SJCRH30 (cell line): ENCODE data around the gene SYCP2. TPM values are rescaled to one million over a fixed set of nuclear protein-coding genes. Genes with fewer than 3 reads are reported as not detected.

Experiments used
- DNase-seq, 2 experiments: peaks; one replicate each; pipeline ENCODE4 v3.0.0-alpha.2; 2015 to 2020
- H3K27ac ChIP-seq: fragments of 250-450 bp; sonication (Bioruptor Pico); 2 replicates; pipeline ENCODE4 v1.5.1; 2020; ENCODE audit warnings: mild to moderate bottlenecking, moderate library complexity
- H3K27me3 ChIP-seq: fragments of 250-450 bp; sonication (Bioruptor Pico); 2 replicates; pipeline ENCODE4 v1.5.1; 2020; ENCODE audit warnings: mild to moderate bottlenecking, moderate library complexity
- H3K36me3 ChIP-seq: fragments of 250-450 bp; sonication (Bioruptor Pico); 2 replicates; pipeline ENCODE4 v1.5.1; 2020; ENCODE audit warnings: mild to moderate bottlenecking, moderate library complexity
- H3K4me1 ChIP-seq: fragments of 250-450 bp; sonication (Bioruptor Pico); 2 replicates; pipeline ENCODE4 v1.5.1; 2020; ENCODE audit warnings: mild to moderate bottlenecking, moderate library complexity
- H3K4me3 ChIP-seq: fragments of 250-450 bp; sonication (Bioruptor Pico); 2 replicates; pipeline ENCODE4 v1.5.1; 2020; ENCODE audit warnings: mild to moderate bottlenecking, moderate library complexity
- H3K9me3 ChIP-seq: fragments of 250-450 bp; sonication (Bioruptor Pico); replicated peaks from 2 replicates; pipeline ENCODE4 v1.5.1; 2020; ENCODE audit warnings: mild to moderate bottlenecking, moderate library complexity
- total RNA-seq: library from RNA; depleted of rRNA; stranded (reverse); fragments of >200 nt; shearing (Covaris generic); gene quantifications from 2 replicates; pipeline ENCODE4 v1.2.3, GENCODE V29; 2014; rRNA removed

The SYCP2 gene
- total RNA-seq, 1 experiment from 2014 or later = 0.75 TPM

GRCh38 chr20:59820204-59821041 lies 113.0 kb downstream of the SYCP2 start:
- DNase-seq = peak in 1 of 2 experiments; percentile 36
- H3K27me3 ChIP-seq = peaks cover 54% of the 10 kb centered on the region
- H3K4me1 ChIP-seq = no peaks in the 10 kb centered on the region
- H3K4me3 ChIP-seq = no peak overlapping the region
- no peaks in the 10 kb centered on the region for H3K9me3 ChIP-seq
- H3K36me3 ChIP-seq = no peaks in the 10 kb centered on the region
- H3K27ac ChIP-seq = no peak overlapping the region

- no peak for DNase-seq
- Histone ChIP-seq H3K4me3 (no peak overlapping the region), H3K27ac (no peak overlapping the region), H3K9me3 (no peaks in the 10 kb centered on the region), H3K36me3 (no peaks in the 10 kb centered on the region), H3K4me1 (no peaks in the 10 kb centered on the region), H3K27me3 (peaks cover 59% of the 10 kb centered on the region)
These were observed 113.8 kb downstream of the SYCP2 start for GRCh38 chr20:59819496-59820203.

- H3K4me3 ChIP-seq = no peak overlapping the region
These were observed 114.5 kb downstream of the SYCP2 start for GRCh38 chr20:59818911-59819310.

GRCh38 chr20:59817846-59818615 lies 115.4 kb downstream of the SYCP2 start:
- H3K4me1 ChIP-seq = no peaks in the 10 kb centered on the region
- H3K36me3 ChIP-seq = no peaks in the 10 kb centered on the region
- no peak overlapping the region for H3K4me3 ChIP-seq
- DNase-seq = no peak
- H3K27me3 ChIP-seq = peaks cover 64% of the 10 kb centered on the region
- no peaks in the 10 kb centered on the region for H3K9me3 ChIP-seq
- H3K27ac ChIP-seq = no peak overlapping the region

More at GRCh38 chr20:59818911-59819310, 114.5 kb downstream of the SYCP2 start:
- H3K27ac ChIP-seq = no peak overlapping the region
- no peak for DNase-seq
- H3K4me1 ChIP-seq = no peaks in the 10 kb centered on the region
- H3K9me3 ChIP-seq = no peaks in the 10 kb centered on the region
- no peaks in the 10 kb centered on the region for H3K36me3 ChIP-seq
- H3K27me3 ChIP-seq = peaks cover 61% of the 10 kb centered on the region

GRCh38 chr20:59817406-59817805 lies 116.0 kb downstream of the SYCP2 start:
- Histone ChIP-seq H3K27me3 (peaks cover 70% of the 10 kb centered on the region), H3K36me3 (no peaks in the 10 kb centered on the region), H3K9me3 (no peaks in the 10 kb centered on the region), H3K4me1 (no peaks in the 10 kb centered on the region), H3K4me3 (no peak overlapping the region), H3K27ac (no peak overlapping the region)
- DNase-seq = no peak

GRCh38 chr20:59816146-59816738 lies 117.2 kb downstream of the SYCP2 start:
- no peak overlapping the region for H3K27ac ChIP-seq
- no peaks in the 10 kb centered on the region for H3K36me3 ChIP-seq
- H3K27me3 ChIP-seq = peaks cover 82% of the 10 kb centered on the region
- no peak for DNase-seq
- H3K4me1 ChIP-seq = no peaks in the 10 kb centered on the region
- no peaks in the 10 kb centered on the region for H3K9me3 ChIP-seq
- H3K4me3 ChIP-seq = no peak overlapping the region

GRCh38 chr20:59814840-59815340 lies 118.5 kb downstream of the SYCP2 start:
- H3K9me3 ChIP-seq = no peaks in the 10 kb centered on the region
- H3K36me3 ChIP-seq = no peaks in the 10 kb centered on the region
- no peak overlapping the region for H3K27ac ChIP-seq
- peaks cover 90% of the 10 kb centered on the region for H3K27me3 ChIP-seq
- no peak for DNase-seq
- no peak overlapping the region for H3K4me3 ChIP-seq
- no peaks in the 10 kb centered on the region for H3K4me1 ChIP-seq

GRCh38 chr20:59813948-59814839 lies 119.2 kb downstream of the SYCP2 start:
- Histone ChIP-seq H3K27me3 (peaks cover 91% of the 10 kb centered on the region), H3K27ac (no peak overlapping the region), H3K4me3 (no peak overlapping the region), H3K36me3 (no peaks in the 10 kb centered on the region), H3K4me1 (no peaks in the 10 kb centered on the region), H3K9me3 (no peaks in the 10 kb centered on the region)
- DNase-seq = no peak

Other genes starting within 250 kb of the SYCP2 start
- gene PPP1R3D, start 6.7 kb upstream of the SYCP2 start, total RNA-seq = 4.4 and 4.7 TPM in 2 replicates
- gene FAM217B, start 6.8 kb upstream of the SYCP2 start, total RNA-seq = 24.2 and 24.7 TPM in 2 replicates
- 0.18 and 0.32 TPM in 2 replicates for gene CDH26, start 24.8 kb upstream of the SYCP2 start, total RNA-seq